PC-3 (cell line): ENCODE data around the gene EMP1. TPM values are rescaled to one million over a fixed set of nuclear protein-coding genes. Genes with fewer than 3 reads are reported as not detected.

Experiments used
- ATAC-seq: fragments of 200-7000 bp; cut with Tn5 transposase; 2 replicates; pipeline ENCODE4 v1.9.1; 2020; ENCODE audit warnings: mild to moderate bottlenecking, moderate library complexity
- BruUV-seq: library from RNA; stranded (reverse); fragments of 400-500 nt; replicated peaks from 2 replicates; lab custom pipeline; 2021; lab: Mats Ljungman, UMichigan
- CTCF ChIA-PET: fragments of 300-600 bp; sonication (Branson Sonifier 250); formaldehyde crosslinking; loops from one replicate; lab custom pipeline; 2022; ENCODE audit warnings: antibody characterized with exemption; lab: Charles Lee
- POLR2A ChIA-PET: fragments of 300-600 bp; sonication (Branson Sonifier 250); formaldehyde crosslinking; loops from one replicate; lab custom pipeline; 2022; ENCODE audit warnings: antibody characterized with exemption; ENCODE audit not compliant: unreplicated experiment; lab: Charles Lee
- DNase-seq: peaks from one replicate; pipeline ENCODE4 v3.0.0-alpha.2; 2015
- H2AFZ ChIP-seq: fragments of 300-600 bp; sonication (generic); 2 replicates; pipeline ENCODE4 v1.6.0; 2016; ENCODE audit warnings: antibody characterized with exemption, low read length
- H3F3A ChIP-seq: fragments of 300-600 bp; sonication (generic); one replicate; pipeline ENCODE4 v1.6.0; 2017; ENCODE audit warnings: antibody characterized with exemption, low read length, control low read depth, mild to moderate bottlenecking; ENCODE audit not compliant: unreplicated experiment
- H3K27ac ChIP-seq: fragments of 300-600 bp; sonication (generic); 2 replicates; pipeline ENCODE4 v1.5.1; 2016; ENCODE audit warnings: mild to moderate bottlenecking, low read length
- H3K27me3 ChIP-seq: fragments of 300-600 bp; sonication (generic); 2 replicates; pipeline ENCODE4 v1.6.1; 2016; ENCODE audit warnings: low read length, mixed read lengths
- H3K36me3 ChIP-seq: fragments of 300-600 bp; sonication (generic); 2 replicates; pipeline ENCODE4 v1.6.1; 2016; ENCODE audit warnings: low read depth, mixed run types, low read length, mixed read lengths
- H3K4me1 ChIP-seq: fragments of 300-600 bp; sonication (generic); 2 replicates; pipeline ENCODE4 v1.5.1; 2016; ENCODE audit warnings: low read length; ENCODE audit not compliant: insufficient read depth
- H3K4me2 ChIP-seq: fragments of 300-600 bp; sonication (generic); 2 replicates; pipeline ENCODE4 v1.6.0; 2016; ENCODE audit warnings: low read length
- H3K4me3 ChIP-seq: fragments of 300-600 bp; sonication (generic); 2 replicates; pipeline ENCODE4 v1.5.1; 2016; ENCODE audit warnings: mild to moderate bottlenecking, low read length, mixed read lengths
- H3K79me2 ChIP-seq: fragments of 300-600 bp; sonication (generic); 2 replicates; pipeline ENCODE4 v1.6.1; 2017; ENCODE audit warnings: low read length, mixed read lengths
- H3K9ac ChIP-seq: fragments of 300-600 bp; sonication (generic); 2 replicates; pipeline ENCODE4 v1.6.0; 2016; ENCODE audit warnings: mild to moderate bottlenecking, low read length
- H3K9me2 ChIP-seq: fragments of 300-600 bp; sonication (generic); replicated peaks from 2 replicates; pipeline ENCODE4 v1.6.1; 2016; ENCODE audit warnings: mixed run types, low read length, mixed read lengths
- H3K9me3 ChIP-seq: fragments of 300-600 bp; sonication (generic); 2 replicates; pipeline ENCODE4 v1.6.1; 2016; ENCODE audit warnings: low read length, mixed read lengths
- H4K20me1 ChIP-seq: fragments of 300-600 bp; sonication (generic); 2 replicates; pipeline ENCODE4 v1.6.1; 2016; ENCODE audit warnings: low read length, mixed read lengths
- EZH2 ChIP-seq: fragments of 300-600 bp; sonication (generic); IDR thresholded peaks from one replicate; pipeline ENCODE4 v1.6.1; 2017; ENCODE audit warnings: antibody characterized with exemption, mild to moderate bottlenecking, low read length; ENCODE audit not compliant: unreplicated experiment
- EZH2phosphoT487 ChIP-seq: fragments of 300-600 bp; sonication (generic); IDR thresholded peaks from 2 replicates; pipeline ENCODE4 v1.6.1; 2018; ENCODE audit warnings: mild to moderate bottlenecking, antibody characterized with exemption, low read length, borderline replicate concordance
- intact Hi-C: fragments of 100-400 bp; cut with micrococcal nuclease; formaldehyde crosslinking; loops from 2 replicates; pipeline ENCODE4 v1.9.0; 2023
- total RNA-seq: library from RNA; depleted of rRNA; stranded (reverse); fragments of >200 nt; gene quantifications from 2 replicates; pipeline ENCODE4 v1.2.3, GENCODE V29; 2014
- TF ChIP-seq, protein P1 (sequence below): fragments of 300-600 bp; sonication (generic); conservative IDR thresholded peaks from 2 replicates; pipeline ENCODE4 v1.5.1; 2017; ENCODE audit warnings: antibody characterized with exemption, low read depth, mild to moderate bottlenecking, low read length

Gene EMP1
- total RNA-seq, 1 experiment from 2014 or later: 158 TPM

DNA sequence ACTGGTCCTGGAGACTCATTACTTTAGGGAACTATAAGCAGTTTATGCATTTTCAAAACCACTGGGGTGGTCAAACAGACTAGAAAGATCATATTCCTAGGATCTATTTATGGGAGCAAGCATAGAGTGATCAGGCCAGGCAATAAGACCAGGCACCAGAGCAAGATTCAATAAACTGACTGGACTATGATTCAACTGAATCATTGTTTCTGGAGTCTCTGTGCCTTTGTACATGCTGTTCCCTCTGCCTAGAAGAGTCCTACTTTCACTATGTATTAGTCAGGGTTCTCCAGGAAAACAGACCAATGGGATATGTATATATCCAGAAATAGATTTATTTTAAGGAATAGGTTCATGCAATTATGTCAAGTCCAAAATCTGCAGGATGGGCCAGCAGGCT is 55.5 kb downstream of the EMP1 start:
- no peak for ATAC-seq
- no peak for DNase-seq
- Histone ChIP-seq H3K27me3 (no peaks in the 10 kb centered on the region), H3K4me3 (no peak overlapping the region), H3K4me2 (no peak overlapping the region), H3K27ac (no peak overlapping the region), H3K4me1 (peaks cover 3% of the 10 kb centered on the region; the same call in 1 of the 2 replicates), H3F3A (no peaks in the 10 kb centered on the region), H3K36me3 (no peaks in the 10 kb centered on the region), H3K9me2 (no peaks in the 10 kb centered on the region), H3K79me2 (no peaks in the 10 kb centered on the region), H3K9ac (no peak overlapping the region), H2AFZ (no peak overlapping the region), H4K20me1 (no peaks in the 10 kb centered on the region), H3K9me3 (no peaks in the 10 kb centered on the region)
- intact Hi-C loops: loop anchor here (10.0 kb wide), 2 partner anchors 693 to 913 kb away; no protein-coding TSS in a partner anchor
- POLR2A ChIA-PET: no interaction called here
- TF ChIP-seq EZH2phosphoT487 (no peak), EZH2 (no peak)
- TF ChIP-seq, protein P1, sequence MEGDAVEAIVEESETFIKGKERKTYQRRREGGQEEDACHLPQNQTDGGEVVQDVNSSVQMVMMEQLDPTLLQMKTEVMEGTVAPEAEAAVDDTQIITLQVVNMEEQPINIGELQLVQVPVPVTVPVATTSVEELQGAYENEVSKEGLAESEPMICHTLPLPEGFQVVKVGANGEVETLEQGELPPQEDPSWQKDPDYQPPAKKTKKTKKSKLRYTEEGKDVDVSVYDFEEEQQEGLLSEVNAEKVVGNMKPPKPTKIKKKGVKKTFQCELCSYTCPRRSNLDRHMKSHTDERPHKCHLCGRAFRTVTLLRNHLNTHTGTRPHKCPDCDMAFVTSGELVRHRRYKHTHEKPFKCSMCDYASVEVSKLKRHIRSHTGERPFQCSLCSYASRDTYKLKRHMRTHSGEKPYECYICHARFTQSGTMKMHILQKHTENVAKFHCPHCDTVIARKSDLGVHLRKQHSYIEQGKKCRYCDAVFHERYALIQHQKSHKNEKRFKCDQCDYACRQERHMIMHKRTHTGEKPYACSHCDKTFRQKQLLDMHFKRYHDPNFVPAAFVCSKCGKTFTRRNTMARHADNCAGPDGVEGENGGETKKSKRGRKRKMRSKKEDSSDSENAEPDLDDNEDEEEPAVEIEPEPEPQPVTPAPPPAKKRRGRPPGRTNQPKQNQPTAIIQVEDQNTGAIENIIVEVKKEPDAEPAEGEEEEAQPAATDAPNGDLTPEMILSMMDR: no peak
- CTCF ChIA-PET: no interaction called here
- BruUV-seq: no TSS peak

DNA sequence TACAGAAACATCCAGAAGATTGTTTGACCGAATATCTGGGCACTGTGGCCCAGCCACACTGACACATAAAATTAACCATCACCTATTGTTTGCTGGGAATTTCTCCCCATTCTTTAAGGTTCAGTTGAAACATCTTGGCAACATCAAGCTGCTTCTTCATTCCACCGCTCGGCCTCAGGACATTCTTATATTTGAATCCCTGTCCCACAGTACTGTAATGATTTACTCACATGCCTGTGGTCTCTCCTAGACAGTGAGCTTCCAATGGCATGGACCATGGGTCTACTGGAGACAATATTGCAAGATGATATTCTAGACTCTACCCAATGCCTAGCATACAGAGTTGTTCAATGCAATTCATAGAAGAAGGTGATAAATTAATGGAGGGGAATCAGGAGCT is 56.1 kb downstream of the EMP1 start:
- no TSS peak for BruUV-seq
- peaks cover 3% of the 10 kb centered on the region; the same call in 1 of the 2 replicates for H3K4me1 ChIP-seq
- intact Hi-C loops: loop anchor here (10.0 kb wide), 2 partner anchors 692 to 912 kb away; no protein-coding TSS in a partner anchor
- H4K20me1 ChIP-seq: no peaks in the 10 kb centered on the region
- no peak overlapping the region for H3K4me2 ChIP-seq
- no peaks in the 10 kb centered on the region for H3K9me3 ChIP-seq
- ATAC-seq (no peak), DNase-seq (no peak)
- no peak overlapping the region for H2AFZ ChIP-seq
- no peaks in the 10 kb centered on the region for H3K27me3 ChIP-seq
- ChIA-PET POLR2A (no interaction called here), CTCF (no interaction called here)
- TF ChIP-seq, protein P1: no peak
- no peak for TF ChIP-seq EZH2phosphoT487
- no peak for TF ChIP-seq EZH2
- no peak overlapping the region for H3K4me3 ChIP-seq
- no peaks in the 10 kb centered on the region for H3F3A ChIP-seq
- H3K36me3 ChIP-seq: no peaks in the 10 kb centered on the region
- H3K9ac ChIP-seq: no peak overlapping the region
- no peaks in the 10 kb centered on the region for H3K79me2 ChIP-seq
- H3K9me2 ChIP-seq: no peaks in the 10 kb centered on the region
- H3K27ac ChIP-seq: no peak overlapping the region

DNA sequence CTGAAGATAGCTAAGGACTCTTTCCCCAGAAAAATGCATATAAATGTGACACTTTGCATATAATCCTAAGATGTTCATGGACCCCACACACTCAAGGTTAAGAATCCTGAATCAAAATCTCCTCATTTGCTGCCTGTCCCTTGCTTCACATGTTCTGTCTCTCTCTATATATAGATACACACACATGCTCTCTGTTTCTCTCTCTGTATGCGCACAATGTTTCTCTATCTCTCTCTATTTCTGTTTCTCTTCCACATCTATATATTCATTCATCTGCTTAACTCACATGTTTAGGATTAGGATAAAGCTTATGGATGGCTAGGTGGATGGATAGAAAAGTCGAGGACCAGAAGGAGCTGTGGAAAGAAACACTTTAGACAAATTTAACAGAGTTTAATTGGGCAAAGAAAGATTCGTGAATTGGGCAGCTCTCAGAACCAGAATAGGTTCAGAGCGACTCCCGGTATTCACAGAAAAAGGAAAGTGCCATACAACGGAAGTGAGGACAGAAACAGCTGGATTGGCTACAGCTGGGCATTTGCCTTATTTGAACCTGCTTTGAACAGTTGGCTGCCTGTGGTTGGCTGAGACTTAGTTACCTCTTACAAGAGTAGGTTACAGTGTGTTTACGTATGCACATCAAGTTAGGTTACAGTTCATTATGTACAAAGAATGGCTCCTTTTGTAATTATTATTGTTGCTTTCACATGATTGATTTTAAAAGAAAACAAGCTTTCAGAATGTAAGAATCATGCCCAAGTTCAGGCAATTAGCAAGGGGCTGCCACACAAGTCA is 57.6 kb downstream of the EMP1 start:
- Histone ChIP-seq H3K9me2 (no peaks in the 10 kb centered on the region), H3K4me1 (peaks cover 3% of the 10 kb centered on the region; the same call in 1 of the 2 replicates)
- intact Hi-C loops: loop anchor here (10.0 kb wide), 2 partner anchors 691 to 911 kb away; no protein-coding TSS in a partner anchor

More for the DNA sequence above, 57.6 kb downstream of the EMP1 start:
- no peaks in the 10 kb centered on the region for H3K27me3 ChIP-seq
- ChIA-PET POLR2A (no interaction called here), CTCF (no interaction called here)
- H3K9ac ChIP-seq: no peak overlapping the region
- H3K4me2 ChIP-seq: no peak overlapping the region
- no TSS peak for BruUV-seq
- no peak overlapping the region for H3K27ac ChIP-seq
- H3F3A ChIP-seq: no peaks in the 10 kb centered on the region
- H3K9me3 ChIP-seq: no peaks in the 10 kb centered on the region
- no peak overlapping the region for H2AFZ ChIP-seq
- no peaks in the 10 kb centered on the region for H4K20me1 ChIP-seq
- H3K36me3 ChIP-seq: no peaks in the 10 kb centered on the region
- ATAC-seq (no peak), DNase-seq (no peak)
- no peak overlapping the region for H3K4me3 ChIP-seq
- no peak for TF ChIP-seq EZH2phosphoT487
- TF ChIP-seq, protein P1: no peak
- no peak for TF ChIP-seq EZH2
- no peaks in the 10 kb centered on the region for H3K79me2 ChIP-seq
